CD4-positive, alpha-beta T cell treated with Interleukin-15 for 1 hour (primary cell): Measurements from ENCODE around the gene AK3.

Experiments
- DNase-seq: peaks from one replicate; pipeline ENCODE4 v3.0.0-alpha.2; 2020

The AK3 gene

DNA sequence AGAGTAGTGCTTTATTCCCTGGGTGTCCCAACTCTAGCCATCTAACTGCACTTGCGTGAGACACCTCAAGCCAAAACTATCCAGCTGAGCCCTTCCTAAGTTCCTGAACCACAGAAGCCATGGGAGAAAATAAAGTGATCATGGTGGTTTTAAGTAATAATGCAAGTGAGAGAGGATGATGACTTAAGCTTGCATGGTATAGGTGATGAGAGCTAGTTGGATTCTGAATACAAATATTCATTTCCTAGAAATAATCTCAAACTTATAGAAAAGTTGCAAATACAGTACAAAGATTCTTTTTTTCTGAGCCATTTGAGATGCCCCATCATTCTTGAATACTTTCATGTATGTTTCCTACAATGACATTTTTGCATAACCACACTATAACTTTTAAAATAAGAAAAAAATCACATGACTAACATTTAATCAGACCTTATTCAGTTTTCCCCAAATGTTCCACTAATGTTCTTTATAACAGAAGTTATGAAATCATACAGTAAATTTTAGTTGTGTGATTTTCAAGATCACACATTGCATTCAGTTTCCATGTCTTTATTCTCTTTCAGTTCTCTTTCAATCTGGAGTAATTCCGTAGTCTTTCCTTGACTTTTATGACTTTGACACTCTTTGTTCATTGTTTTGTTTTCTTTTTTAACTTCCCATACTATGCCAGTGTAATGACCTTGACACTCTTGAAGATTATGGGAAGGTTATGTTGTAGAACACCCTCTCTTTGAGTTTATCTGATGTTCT is 5.5 kb upstream of the AK3 start:
- DNase-seq = no peak

DNA sequence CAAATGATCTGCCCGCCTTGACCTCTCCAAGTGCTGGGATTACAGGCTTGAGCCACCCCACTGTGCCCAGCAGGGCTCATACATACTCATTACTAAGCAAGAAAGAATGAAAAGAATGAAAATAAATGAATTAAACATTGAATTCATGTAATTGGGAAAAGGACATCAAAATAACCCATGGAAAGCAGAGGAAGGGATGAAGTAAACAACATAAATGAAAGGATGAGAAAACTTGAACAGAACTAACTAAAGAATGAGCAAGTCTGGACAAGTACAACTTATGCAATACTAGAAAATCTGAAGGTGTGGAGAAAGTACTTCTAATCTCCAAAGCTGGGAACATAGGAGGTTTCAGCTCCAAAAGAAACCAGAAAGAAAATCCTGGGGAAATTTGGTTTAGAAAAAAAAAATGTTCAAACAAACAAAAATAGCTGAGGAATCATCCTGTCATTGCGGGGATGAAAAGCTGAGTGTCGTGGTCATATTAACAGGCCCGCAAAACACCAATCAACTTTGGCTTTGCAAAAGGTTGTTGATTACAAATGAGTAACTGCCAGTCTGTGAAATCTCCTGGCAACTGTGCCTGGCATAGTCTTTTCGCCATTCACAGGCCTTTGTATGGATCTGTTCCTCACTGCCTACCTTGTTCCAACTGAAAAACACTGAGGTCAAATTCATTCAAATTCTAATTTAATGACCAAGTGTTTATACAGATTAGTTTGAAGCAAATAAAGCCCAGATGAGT is 2.3 kb upstream of the AK3 start:
- no peak for DNase-seq

DNA sequence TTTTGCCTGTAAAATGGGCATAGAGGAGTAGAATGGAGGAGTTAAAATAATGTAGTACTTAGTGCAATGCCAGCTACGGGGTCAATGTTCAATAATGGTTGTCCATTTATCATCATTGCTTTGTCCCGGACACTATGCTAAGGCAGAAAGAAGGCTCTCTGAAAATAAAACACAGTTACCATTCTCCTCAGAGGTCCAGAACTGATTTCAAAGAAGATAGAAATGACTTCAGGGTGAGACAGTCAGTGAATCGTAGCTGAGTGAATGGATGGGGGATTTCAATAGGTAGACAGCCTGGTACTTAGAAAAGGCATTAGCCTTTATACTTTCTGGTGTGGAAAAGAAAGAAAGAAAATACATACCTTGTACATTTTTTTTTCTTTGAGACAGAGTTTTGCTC is 1.2 kb upstream of the AK3 start:
- no peak for DNase-seq

DNA sequence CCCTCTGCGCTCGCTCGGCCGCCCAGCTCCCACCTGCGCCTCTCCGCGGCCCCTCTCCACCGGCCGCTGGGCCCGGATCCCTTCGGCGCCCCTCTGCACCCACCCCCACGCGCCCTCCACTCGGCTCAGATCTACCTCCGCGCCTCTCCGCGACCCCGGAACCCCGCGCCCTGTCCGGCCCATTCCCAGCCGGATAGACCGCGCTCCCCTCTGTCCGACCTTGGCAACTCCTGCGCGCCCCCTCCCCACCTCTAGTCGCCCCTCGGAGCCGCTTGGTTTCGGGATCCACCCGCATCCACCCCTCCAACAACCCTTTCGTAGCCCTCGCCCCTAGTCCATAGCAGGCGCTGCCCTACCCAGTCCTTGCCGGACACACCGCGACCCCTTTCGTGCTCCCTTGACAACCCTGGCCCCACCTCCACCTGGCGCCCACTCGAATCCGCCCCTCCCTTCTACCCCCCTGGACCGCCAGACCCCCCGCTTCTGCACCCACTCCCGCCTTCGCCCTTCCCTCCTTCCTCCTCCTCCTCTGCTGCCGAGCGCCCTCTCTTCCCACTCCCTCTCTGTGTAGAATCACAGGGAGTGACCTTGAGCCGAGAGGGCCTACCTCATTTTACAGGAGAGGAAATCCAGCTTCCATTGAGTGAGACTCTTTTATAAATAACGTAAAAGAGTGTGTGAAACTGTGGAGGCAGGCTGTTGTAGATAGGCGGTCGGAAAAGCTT is 525 bp upstream of the AK3 start:
- DNase-seq = no peak

DNA sequence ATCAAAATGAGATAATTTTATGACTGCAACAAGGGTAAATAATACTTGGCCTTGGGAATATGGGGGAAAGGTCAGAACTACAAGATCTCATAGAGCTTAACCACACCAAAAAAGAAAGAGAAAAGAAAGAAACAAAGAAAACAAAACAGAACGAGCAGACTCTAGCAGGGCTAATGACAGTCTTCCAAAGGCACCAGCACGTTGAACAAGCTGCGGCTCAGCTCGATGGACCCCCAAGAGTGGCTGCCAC is 689 bp downstream of the AK3 start:
- no peak for DNase-seq

DNA sequence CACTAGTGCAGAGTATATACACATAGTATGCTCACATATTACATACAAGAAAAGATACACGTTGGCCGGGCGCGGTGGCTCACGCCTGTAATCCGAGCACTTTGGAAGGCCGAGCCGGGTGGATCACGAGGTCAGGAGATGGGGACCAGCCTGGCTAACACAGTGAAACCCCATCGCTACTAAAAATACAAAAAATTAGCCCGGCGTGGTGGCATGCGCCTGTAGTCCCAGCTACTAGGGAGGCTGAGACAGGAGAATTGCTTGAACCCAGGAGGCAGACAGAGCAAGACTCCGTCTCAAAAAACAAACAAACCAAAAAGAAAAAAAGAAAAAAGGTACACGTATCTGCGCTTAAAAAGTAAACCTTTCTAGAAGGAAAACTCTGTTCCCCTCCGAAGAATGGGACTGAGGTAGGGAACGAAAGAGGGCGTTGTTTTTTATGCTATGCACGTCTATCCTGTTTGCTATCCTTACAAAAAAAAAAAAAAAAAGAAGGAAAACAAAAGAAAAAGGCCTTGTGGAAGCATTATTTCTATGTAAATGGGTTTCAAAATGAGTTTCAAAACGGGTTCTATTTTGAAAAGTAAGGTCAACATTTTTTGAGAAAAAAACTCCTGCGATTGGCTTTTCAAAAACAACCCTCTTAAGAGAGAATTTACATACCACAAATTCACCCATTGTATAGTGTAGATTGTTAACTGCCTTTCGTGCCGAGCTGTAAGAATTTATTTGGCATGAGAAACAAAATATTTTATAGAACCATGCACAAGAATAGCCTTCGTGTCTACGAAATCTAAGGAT is 1.2 kb downstream of the AK3 start:
- DNase-seq = no peak

DNA sequence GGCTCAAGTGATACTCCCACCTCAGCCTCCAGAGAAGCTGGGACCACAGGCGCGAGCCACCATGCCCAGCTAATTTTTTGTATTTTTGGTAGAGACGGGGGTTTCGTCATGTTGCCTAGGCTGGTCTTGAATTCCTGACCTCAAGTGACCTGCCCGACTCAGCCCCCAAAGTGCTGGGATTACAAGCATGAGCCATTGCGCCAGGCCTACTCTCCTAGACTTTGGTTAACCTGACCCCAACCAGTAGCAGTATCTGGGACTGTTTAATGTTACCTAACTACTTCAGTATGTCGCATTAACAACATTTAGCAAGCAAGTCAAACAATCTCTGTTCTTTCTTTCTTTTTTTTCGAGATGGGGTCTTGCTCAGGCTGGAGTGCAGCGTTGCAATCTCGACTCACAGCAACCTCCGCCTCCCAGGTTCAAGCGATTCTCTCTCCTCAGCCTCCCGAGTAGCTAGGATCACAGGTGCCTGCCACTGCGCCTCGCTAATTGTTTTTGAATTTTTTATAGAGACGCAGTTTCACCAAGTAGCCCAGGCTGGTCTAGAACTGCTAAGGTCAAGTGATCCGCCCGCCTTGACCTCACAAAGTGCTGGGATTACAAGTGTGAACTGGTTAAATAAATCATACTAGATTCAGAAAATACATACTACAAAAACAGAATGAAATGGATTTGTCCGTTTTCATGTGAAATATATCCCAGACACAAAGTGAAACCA is 2.0 kb downstream of the AK3 start:
- DNase-seq = no peak

DNA sequence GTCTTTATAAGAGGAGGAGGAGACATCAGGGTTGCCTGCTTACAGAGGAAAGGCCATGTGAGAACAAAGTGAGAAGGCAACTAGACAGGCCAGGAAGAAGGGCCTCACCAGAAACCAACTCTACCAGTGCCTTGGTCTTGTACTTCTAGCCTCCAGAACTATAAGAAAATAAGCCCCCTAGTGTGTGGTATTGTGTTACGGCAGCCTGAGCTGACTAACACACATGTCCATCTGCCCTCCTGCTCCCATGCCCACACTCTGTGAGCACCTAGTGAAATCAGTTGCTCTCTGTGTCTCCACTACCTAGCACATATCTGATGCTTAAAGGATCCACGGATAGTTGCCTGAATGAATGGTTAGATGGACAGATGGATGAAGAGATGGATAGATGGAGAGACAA is 6.9 kb downstream of the AK3 start:
- no peak for DNase-seq

DNA sequence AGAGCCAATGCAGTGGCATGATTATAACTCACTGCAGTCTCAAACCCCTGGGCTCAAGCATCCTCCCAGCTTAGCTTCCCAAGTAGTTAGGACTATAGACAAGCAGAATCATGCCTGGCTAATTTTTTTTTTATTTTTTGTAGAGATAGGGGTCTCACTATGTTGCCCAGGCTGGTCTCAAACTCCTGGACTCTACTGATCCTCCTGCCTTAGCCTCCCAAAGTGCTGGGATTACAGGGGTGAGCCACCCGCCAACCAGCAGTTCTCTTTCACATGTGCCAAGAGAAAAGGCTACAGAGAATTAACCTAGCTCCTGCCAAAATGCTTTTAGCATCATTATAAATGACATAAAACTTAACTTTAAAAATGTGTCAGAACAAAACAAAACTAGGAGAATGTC is 8.1 kb downstream of the AK3 start:
- no peak for DNase-seq

DNA sequence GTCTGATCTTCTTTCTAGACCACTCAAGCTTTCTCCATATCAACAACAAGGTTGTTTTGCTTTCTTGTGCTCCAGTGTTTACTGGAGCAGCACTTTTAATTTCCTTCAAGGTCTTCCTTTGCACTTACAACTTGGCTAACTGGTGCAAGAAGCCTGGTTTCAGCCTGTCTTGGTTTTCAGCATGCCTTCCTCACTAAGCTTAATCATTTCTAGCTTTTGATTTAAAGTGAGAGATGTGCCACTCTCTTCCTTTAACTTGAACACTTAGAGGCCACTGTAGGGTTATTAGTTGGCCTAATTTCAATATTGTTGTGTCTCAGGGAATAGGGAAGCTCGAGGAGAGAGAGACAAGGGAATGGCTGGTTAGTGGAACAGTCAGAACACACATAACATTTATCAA is 13.4 kb downstream of the AK3 start:
- no peak for DNase-seq

DNA sequence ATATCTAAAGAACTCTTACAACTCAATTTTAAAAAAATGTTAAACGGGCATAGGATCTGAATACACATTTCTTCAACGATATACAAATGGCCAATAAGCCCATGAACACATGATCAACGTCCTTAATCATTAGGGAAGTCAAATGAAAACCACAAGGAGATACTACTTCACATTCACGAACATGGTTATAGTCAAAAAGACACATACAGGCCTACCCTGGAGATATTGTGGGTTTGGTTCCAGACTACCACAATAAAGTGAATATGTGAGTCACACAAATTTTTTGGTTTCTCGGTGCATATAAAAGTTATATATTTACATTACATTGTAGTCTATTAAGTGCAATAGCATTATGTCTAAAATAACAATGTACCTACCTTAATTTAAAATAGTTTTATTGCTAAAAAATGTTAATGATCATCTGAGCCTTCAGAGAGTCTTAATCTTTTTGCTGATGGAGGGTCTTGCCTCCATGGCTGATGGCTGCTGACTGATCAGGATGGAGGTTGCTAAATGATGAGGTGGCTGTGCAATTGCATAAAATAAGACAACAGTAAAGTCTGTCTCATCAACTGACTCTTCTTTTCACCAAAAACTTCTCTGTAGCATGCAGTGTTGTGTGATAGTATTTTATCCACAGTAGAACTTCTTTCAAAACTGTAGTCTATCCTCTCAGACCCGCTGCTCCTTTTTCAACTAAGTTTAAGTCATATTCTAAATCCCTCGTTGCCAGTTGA is 15.1 kb downstream of the AK3 start:
- DNase-seq = no peak

DNA sequence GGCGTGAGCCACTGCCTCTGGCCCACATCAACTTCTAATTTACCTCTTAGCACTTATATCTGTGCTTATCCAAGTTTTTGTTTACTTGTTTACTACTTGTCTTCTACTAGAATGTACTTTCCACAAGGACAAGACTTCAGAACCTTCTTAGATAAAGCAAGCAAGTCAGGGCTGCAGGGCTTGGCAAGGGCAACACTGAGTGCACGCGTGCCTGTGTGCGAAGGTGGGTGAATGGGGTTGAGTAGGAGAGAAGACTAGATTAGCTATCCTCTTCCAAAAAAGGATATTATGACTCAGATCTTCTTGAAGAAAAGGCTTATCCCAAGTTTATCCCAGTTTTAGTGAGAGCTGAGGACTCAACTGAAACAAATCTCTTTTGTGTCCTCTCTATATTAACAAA is 19.3 kb downstream of the AK3 start:
- DNase-seq = no peak

DNA sequence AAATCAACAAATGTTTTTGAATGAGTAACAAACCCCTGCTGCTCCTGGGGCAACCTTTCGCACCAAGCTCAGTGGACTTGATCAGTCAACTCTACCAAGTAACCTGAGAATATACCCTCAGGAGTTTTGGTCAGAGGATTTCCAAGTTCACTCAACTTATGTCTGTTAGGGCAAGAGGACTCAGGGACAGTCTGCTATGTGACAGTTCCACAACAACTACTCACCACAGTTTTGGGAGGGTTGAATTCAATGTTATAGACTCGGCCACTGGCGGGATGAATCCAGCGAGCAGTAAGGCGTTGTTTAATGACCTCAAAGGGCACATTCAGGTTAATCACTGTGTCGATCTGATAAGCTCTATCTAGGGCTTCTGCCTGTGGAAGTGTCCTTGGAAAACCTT is 22.1 kb downstream of the AK3 start:
- no peak for DNase-seq

DNA sequence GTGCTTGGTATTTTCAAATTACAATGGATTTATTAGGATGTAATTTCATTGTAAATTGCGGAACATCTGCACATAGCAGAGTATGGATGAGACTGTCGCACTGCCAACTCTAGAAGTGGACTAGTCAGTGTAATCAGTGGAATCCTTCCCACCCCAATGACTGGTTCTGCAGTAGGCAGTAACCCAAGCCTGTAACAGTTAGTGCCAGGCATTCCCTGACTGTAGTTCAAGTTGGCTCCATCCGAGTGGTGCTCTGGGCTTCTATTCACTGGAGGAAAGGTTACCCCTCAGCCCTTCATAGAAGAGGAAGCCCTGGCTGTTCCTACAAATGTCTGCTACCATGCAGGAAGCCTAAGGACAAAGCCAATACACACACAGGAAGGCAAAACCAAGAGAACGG is 23.2 kb downstream of the AK3 start:
- no peak for DNase-seq

DNA sequence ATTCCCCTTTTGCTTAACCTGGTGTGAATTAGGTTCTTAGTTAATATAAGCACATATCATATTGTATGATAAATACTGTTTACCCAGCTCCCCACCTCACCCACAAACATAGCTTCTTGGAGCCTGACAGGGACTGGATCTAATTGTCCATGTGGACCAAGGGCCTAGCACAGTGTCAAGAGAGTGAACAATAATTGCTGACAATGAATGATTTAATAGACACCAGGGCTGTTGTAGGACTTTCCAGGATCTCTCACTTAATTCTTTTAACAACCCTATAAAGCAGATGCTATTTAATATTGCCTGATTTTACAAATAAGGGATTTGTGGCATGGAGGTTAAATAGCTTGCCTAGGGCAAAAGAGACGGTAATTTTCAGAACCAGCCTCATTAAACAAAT is 24.8 kb downstream of the AK3 start:
- DNase-seq = no peak

DNA sequence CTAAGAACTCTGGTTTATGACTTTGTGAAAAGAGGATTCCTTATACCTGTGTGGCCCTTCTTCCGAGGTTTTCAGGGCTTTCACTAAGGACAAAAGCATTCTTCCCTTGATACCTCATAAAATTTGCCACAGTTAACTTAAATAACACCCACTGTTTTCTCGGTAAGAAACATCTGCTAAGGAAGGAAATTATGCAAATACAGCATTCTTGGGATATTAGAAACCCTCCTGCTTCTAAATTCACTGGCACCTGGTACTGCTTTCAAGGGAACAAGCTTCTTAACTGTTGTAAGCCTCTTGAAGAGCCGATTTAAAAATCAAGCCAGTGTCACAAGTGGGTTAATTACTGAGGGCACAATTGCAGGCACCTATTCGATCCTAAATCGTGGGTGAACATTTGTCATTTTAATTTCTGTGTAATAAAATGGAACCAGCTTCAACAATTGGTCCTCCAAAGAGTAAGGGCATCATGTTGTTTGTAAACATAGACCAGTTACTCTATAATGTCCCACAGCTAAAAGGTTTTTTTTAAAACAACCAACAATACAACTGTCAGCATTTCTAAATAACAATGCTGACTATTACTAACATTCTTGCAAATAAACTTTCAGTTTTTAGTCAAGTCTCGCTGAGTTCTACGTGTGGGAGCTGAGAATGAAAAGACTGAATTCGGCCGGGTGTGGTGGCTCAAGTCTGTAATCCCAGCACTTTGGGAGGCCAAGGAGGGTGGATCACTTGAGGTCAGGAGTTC is 26.6 kb downstream of the AK3 start:
- no peak for DNase-seq

DNA sequence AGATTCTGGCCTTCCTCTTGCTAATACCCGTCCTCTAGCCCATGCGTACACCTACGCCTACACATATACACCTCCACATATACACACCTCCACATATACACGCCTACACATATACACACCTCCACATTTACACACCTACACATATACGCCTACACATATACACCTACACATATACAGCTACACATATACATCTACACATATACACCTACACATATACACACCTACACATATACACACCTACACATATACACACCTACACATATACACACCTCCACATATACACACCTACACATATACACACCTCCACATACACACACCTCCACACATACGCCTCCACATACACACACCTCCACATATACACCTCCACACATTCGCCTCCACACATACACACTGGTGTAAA is 27.2 kb downstream of the AK3 start:
- DNase-seq = no peak

DNA sequence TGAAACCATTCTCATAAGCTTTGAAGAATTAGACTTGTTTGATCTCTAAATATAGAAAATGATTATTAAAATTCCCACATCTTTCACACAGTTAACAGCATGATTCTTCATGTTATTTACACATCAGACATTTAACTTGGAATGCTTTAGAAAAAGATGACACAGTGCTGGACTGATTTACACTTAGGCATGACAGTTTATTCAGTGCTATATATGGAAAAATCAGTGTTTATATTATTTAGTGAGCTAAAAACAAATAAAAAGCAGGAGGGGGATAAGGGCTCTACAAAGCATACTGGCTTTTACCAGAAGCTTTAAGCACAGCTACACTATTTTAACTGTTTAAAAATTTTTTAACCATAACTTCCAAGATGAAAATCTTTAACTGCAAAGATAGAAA is 31.6 kb downstream of the AK3 start:
- no peak for DNase-seq

DNA sequence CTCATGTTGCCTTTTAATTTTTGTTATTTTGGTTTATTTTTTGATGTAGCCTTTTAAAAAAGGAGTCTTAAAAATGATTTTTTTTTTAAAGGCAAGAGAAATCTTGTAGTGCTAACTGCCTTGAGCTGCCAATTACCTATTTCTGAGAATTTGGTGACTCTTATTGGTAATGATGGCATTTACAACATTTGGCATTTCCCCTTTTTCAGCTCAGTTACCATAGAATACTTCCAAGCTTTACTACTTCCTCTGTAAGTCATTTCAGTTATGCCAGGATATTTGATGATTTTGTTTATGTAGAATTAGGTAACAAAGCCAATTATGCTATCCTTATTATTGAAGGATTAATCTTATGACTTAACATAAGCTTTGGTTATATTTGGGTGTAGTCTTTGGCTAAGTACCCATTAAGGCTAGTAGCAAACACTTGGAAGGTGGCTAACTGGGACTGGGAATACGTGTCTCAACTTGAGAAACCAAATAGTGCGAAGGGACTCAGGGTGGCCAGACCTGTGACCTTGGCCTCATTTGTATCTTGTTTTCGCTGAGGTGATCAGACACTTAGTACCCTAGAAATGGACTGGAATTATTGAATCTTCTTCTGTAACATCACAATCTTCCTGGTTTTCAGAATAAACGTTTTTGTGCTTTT is 33.9 kb downstream of the AK3 start:
- no peak for DNase-seq

DNA sequence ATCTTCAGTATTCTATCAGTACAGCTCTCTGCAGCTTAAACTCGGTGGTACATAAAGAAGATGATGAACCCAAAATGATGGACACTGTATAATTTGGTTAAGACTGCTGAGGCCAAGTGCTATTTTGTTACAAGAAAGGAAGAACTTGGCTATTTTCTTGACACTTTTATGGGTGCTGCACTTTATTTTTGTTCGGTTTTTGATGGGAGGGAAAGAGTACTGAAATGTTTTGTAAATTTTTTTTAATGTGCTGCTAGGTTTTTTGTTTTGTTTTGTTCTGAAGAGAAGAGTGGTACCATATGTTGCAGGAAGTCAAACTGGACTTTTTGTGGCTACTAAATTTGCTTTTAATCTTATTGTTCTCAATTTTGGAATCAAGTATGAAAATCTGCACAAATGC is 35.0 kb downstream of the AK3 start:
- no peak for DNase-seq

DNA sequence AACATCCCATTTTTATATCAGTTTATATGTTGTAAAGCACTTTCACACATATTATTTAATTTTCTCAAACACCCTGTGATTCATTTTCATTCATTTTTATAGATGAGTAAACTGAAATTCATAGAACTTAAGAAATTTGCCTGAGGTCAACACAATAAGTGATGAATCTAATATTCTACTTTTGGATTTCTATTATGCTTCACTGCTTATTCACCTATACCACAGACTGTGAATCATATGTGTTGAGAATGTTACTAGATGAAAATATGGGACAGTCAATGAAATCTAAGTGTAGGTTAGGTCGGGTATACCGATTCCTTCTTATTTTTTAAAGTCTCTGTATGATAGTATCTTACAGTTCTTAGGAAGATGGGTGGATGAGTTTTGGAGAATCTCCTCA is 36.9 kb downstream of the AK3 start:
- DNase-seq = no peak
